Activated CD4-positive, alpha-beta memory T cell treated with anti-CD3 and anti-CD28 coated beads for 36 hours (primary cell): ENCODE results near the gene ELOVL5. TPM values are rescaled to one million over a fixed set of nuclear protein-coding genes. Genes with fewer than 3 reads are reported as not detected.
"Not testable (repeated sequence)": the region's sequence is repeated elsewhere in the genome, so short reads cannot be mapped to it uniquely, and the experiment has no call there.

Source experiments
- CTCF ChIA-PET: fragments of 350-600 bp; sonication (Branson Sonifier 250); formaldehyde crosslinking; loops from one replicate; lab custom pipeline; 2021; ENCODE audit warnings: antibody characterized with exemption, inconsistent platforms; lab: Charles Lee
- POLR2A ChIA-PET: fragments of 350-600 bp; sonication (Branson Sonifier 250); formaldehyde crosslinking; loops from one replicate; lab custom pipeline; 2021; ENCODE audit warnings: antibody characterized with exemption; lab: Charles Lee
- DNase-seq: peaks from one replicate; pipeline ENCODE4 v3.0.0-alpha.2; 2020
- H3K27ac Mint-ChIP-seq: one replicate; pipeline ENCODE4 v1.8.0; 2021; ENCODE audit warnings: mixed read lengths
- H3K27me3 Mint-ChIP-seq: one replicate; pipeline ENCODE4 v1.8.0; 2021; ENCODE audit warnings: mixed read lengths
- H3K36me3 Mint-ChIP-seq: one replicate; pipeline ENCODE4 v1.8.0; 2021; ENCODE audit warnings: mixed read lengths
- H3K4me1 Mint-ChIP-seq: one replicate; pipeline ENCODE4 v1.8.0; 2021; ENCODE audit warnings: low read depth, mixed read lengths
- H3K4me3 Mint-ChIP-seq: one replicate; pipeline ENCODE4 v1.8.0; 2021; ENCODE audit warnings: mild to moderate bottlenecking, mixed read lengths
- H3K9me3 Mint-ChIP-seq: one replicate; pipeline ENCODE4 v1.8.0; 2021; ENCODE audit warnings: mixed read lengths
- intact Hi-C: fragments of 100-400 bp; cut with micrococcal nuclease; formaldehyde crosslinking; loops from one replicate; pipeline ENCODE4 v1.15.1; 2023
- total RNA-seq, 2 experiments: library from RNA; stranded (reverse); gene quantifications; one replicate each; pipeline ENCODE4 v1.2.3, GENCODE V29; 2021

Gene ELOVL5
- total RNA-seq: 100 to 1,000 TPM; 112 to 121 TPM

DNA sequence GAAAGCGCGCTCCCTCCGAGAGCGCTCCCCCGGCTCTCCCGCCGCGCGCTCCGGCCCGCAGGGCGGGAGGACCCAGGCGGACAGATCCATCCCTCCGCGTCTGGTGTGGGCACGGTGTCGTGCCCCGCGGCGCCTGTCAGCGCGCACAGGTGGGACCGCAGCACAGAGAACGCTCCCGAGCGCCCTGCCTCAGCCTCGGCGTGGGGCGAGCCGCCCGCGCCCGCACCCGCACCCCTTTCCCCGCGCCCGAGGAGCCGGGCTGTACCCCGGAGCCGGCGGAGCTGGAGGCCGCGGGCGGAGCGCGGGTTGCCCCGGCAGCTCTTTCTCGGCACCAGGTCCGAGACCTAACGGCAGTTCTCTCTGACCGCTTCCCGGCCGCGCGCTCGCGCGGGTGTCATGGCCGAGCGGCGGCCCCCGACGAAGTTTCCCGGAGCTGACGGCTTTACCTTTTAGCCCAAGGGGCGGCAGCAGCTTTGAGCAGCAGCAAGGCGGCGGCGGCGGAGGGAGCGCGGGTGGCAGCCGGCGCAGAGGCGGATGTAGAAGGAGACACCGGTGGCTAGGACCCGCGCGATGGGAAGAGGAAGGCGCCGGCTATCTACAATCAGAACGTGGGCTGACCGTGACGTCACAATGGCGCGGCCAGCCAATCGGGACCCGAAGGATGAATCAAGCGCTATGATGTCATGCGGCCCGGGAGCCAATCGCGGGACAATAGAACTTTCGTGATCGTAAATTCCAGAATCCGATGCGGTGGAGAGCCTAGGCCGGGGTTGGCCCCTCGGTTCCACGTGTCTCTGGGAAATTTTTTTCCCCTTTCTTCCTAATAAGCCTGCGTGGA, at the start of gene ELOVL5:
Gene ELOVL5 (minus strand): TSS at position 580 of the 838 bp plus-strand sequence. CDS start 53,251 bp downstream, outside the sequence.
- DNase-seq: peak; percentile 98
- POLR2A ChIA-PET: interaction anchor here (0.6 to 4.4 kb wide), 8 partner anchors 9 to 46 kb away, joined by 3 to 49 read pairs (median 4); no protein-coding TSS in a partner anchor
- CTCF ChIA-PET: interaction anchor here (0.7 to 4.1 kb wide), 7 partner anchors 11 to 176 kb away, joined by 3 to 20 read pairs (median 6); no protein-coding TSS in a partner anchor
- Mint-ChIP-seq H3K36me3 (peaks cover 17% of the 10 kb centered on the region), H3K27me3 (no peaks in the 10 kb centered on the region), H3K4me3 (peak within 1 kb of the TSS; percentile 93), H3K4me1 (peaks cover 43% of the 10 kb centered on the region), H3K27ac (peak within 1 kb of the TSS; percentile 95), H3K9me3 (no peaks in the 10 kb centered on the region)
- intact Hi-C loops: loop anchor here (1.0 to 5.0 kb wide), 5 partner anchors 11 to 199 kb away; partner anchors contain the start of gene GCLC

DNA sequence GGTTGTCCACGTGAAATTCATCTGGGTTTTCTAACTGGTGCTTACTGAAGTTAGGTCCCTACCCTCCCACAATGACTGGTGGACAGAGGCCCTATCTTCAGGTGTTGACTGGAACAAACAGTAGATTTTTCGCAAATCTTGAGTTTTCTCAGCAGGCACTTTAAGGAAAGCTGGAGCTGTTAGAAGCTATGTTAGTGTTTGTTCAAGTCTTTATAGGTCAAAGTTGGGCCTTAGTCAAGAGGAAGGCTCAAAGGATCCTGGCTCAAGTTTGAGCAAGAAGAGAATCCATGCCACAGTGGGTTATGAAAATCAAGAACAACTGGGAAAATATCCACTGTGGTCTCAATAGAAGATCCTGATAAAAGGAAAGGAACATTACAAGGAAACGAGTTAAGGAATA, 48.5 kb upstream of the ELOVL5 start:
- H3K4me3 Mint-ChIP-seq: no peak overlapping the region
- no peaks in the 10 kb centered on the region for H3K36me3 Mint-ChIP-seq
- H3K27me3 Mint-ChIP-seq: no peaks in the 10 kb centered on the region
- no peaks in the 10 kb centered on the region for H3K4me1 Mint-ChIP-seq
- no peaks in the 10 kb centered on the region for H3K9me3 Mint-ChIP-seq
- ChIA-PET CTCF (no interaction called here), POLR2A (no interaction called here)
- DNase-seq: no peak
- intact Hi-C loops: no loop called here
- H3K27ac Mint-ChIP-seq: no peak overlapping the region

DNA sequence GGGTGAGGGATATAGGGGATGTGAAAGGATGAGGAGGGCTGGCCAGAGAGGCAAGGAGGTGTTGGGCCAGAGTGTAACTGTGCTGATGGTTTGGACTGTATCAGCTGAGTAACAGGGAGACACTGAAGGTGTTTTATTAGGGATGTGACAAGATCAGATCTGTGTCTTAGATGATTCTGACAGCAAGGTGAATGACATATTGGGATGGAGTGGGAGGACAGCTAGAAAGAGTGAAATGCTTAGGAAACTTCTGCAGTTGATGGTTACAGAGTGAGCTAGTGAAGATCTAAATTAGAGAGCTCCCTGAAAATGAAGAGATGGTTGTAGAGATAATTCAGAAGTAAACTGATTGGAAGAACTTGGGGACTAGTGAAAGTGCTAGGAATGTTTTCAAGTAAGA, 47.2 kb upstream of the ELOVL5 start:
- no peaks in the 10 kb centered on the region for H3K27me3 Mint-ChIP-seq
- no peaks in the 10 kb centered on the region for H3K4me1 Mint-ChIP-seq
- H3K27ac Mint-ChIP-seq: no peak overlapping the region
- POLR2A ChIA-PET: no interaction called here
- H3K9me3 Mint-ChIP-seq: no peaks in the 10 kb centered on the region
- intact Hi-C loops: no loop called here
- H3K36me3 Mint-ChIP-seq: no peaks in the 10 kb centered on the region
- no peak overlapping the region for H3K4me3 Mint-ChIP-seq
- no peak for DNase-seq
- CTCF ChIA-PET: no interaction called here

- Mint-ChIP-seq H3K4me1 (no peaks in the 10 kb centered on the region), H3K4me3 (no peak overlapping the region), H3K36me3 (no peaks in the 10 kb centered on the region), H3K9me3 (no peaks in the 10 kb centered on the region), H3K27ac (no peak overlapping the region), H3K27me3 (no peaks in the 10 kb centered on the region)
- intact Hi-C loops: no loop called here
- CTCF ChIA-PET: interaction anchor here (0.7 to 1.4 kb wide), 4 partner anchors 16 to 222 kb away, joined by 3 to 5 read pairs (median 4); no protein-coding TSS in a partner anchor
- no peak for DNase-seq
- POLR2A ChIA-PET: no interaction called here
Measured at GRCh38 chr6:53394704-53395103, 46.0 kb upstream of the ELOVL5 start.

DNA sequence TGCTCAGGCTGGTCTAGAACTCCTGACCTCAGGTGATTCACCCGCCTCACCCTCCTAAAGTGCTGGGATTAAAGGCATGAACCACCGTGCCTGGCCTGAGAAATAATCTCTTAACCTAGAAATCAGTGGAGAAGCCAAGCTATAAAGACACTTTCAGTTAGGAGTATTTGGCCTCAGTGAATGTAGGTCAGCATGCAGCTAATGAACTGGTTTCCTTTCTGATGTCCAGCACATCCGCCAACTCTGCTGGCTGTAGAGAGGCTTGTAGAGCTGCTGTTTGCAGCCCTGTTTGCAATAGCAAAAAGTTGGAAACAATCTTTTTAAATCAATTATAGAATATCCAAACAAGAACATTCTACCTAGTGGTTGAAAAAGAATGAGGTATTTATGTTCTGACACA, 42.4 kb upstream of the ELOVL5 start:
- Mint-ChIP-seq H3K27me3 (no peaks in the 10 kb centered on the region), H3K27ac (no peak overlapping the region), H3K4me1 (no peaks in the 10 kb centered on the region), H3K36me3 (no peaks in the 10 kb centered on the region), H3K9me3 (no peaks in the 10 kb centered on the region), H3K4me3 (no peak overlapping the region)
- intact Hi-C loops: no loop called here
- DNase-seq: no peak
- CTCF ChIA-PET: no interaction called here
- POLR2A ChIA-PET: no interaction called here

GRCh38 chr6:53390010-53390409, 41.3 kb upstream of the ELOVL5 start:
- no peak overlapping the region for H3K4me3 Mint-ChIP-seq
- intact Hi-C loops: no loop called here
- no peaks in the 10 kb centered on the region for H3K36me3 Mint-ChIP-seq
- peaks cover 3% of the 10 kb centered on the region for H3K27me3 Mint-ChIP-seq
- H3K9me3 Mint-ChIP-seq: no peaks in the 10 kb centered on the region
- DNase-seq: no peak
- no peaks in the 10 kb centered on the region for H3K4me1 Mint-ChIP-seq
- ChIA-PET CTCF (no interaction called here), POLR2A (no interaction called here)
- no peak overlapping the region for H3K27ac Mint-ChIP-seq

- H3K9me3 Mint-ChIP-seq, H3K27ac Mint-ChIP-seq, H3K36me3 Mint-ChIP-seq, H3K27me3 Mint-ChIP-seq, DNase-seq, intact Hi-C loops, POLR2A ChIA-PET, H3K4me3 Mint-ChIP-seq, H3K4me1 Mint-ChIP-seq, CTCF ChIA-PET: not testable (repeated sequence)
Measured at GRCh38 chr6:53388615-53389014, 39.9 kb upstream of the ELOVL5 start.

DNA sequence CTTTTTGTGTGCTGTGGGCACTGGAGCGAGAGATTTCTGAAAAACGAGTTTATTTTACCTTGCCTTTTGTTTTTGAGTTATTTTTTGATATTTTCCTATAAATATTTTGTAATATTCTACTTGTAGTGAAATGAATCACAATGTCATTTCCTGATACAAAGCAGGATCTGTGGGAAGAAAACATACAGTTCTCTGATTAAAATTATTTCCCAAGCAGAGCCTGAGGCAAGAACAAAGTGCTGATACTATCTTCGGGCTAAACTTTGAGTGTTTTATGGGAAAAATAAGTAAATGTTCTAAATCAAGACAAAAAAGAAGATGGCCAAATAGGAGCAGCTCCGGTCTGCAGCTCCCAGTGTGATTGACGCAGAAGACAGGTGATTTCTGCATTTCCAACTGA, 33.7 kb upstream of the ELOVL5 start:
- Mint-ChIP-seq H3K9me3 (no peaks in the 10 kb centered on the region), H3K36me3 (no peaks in the 10 kb centered on the region), H3K27me3 (peaks cover 3% of the 10 kb centered on the region), H3K27ac (no peak overlapping the region), H3K4me1 (no peaks in the 10 kb centered on the region), H3K4me3 (no peak overlapping the region)
- CTCF ChIA-PET: no interaction called here
- POLR2A ChIA-PET: no interaction called here
- intact Hi-C loops: no loop called here
- no peak for DNase-seq

- Mint-ChIP-seq H3K27me3 (no peaks in the 10 kb centered on the region), H3K4me1 (no peaks in the 10 kb centered on the region)
- intact Hi-C loops: no loop called here
Measured at GRCh38 chr6:53378208-53378607, 29.5 kb upstream of the ELOVL5 start.

GRCh38 chr6:53377793-53378192, 29.0 kb upstream of the ELOVL5 start:
- ChIA-PET POLR2A (no interaction called here), CTCF (no interaction called here)
- intact Hi-C loops: no loop called here
- H3K4me1 Mint-ChIP-seq: no peaks in the 10 kb centered on the region
- no peaks in the 10 kb centered on the region for H3K9me3 Mint-ChIP-seq
- H3K36me3 Mint-ChIP-seq: no peaks in the 10 kb centered on the region
- no peak overlapping the region for H3K4me3 Mint-ChIP-seq
- no peaks in the 10 kb centered on the region for H3K27me3 Mint-ChIP-seq
- no peak overlapping the region for H3K27ac Mint-ChIP-seq
- DNase-seq: no peak

More at GRCh38 chr6:53378208-53378607, 29.5 kb upstream of the ELOVL5 start:
- H3K9me3 Mint-ChIP-seq: no peaks in the 10 kb centered on the region
- no peaks in the 10 kb centered on the region for H3K36me3 Mint-ChIP-seq
- no peak for DNase-seq
- ChIA-PET POLR2A (no interaction called here), CTCF (no interaction called here)
- no peak overlapping the region for H3K27ac Mint-ChIP-seq
- no peak overlapping the region for H3K4me3 Mint-ChIP-seq

DNA sequence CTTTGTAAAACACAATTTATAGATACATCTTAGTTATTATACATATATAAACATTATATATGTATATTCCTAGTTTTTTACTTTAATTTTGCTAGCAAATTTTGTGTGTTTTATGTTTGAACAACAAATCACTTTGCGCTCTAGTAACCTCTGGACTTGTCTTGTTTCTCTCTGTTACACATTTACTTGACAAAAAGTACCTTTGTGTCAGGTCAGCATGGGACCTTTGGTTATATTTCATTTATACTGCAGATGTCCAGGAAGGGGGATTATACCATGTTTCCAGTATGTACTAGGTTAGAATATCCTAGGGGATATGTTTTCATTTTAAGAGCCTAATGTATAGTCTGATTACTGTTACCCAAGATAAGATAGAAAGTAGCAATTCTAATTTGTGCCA, 28.5 kb upstream of the ELOVL5 start:
- H3K27me3 Mint-ChIP-seq: no peaks in the 10 kb centered on the region
- intact Hi-C loops: no loop called here
- H3K9me3 Mint-ChIP-seq: no peaks in the 10 kb centered on the region
- H3K27ac Mint-ChIP-seq: no peak overlapping the region
- ChIA-PET CTCF (no interaction called here), POLR2A (no interaction called here)
- DNase-seq: no peak
- H3K36me3 Mint-ChIP-seq: no peaks in the 10 kb centered on the region
- H3K4me3 Mint-ChIP-seq: no peak overlapping the region
- no peaks in the 10 kb centered on the region for H3K4me1 Mint-ChIP-seq

DNA sequence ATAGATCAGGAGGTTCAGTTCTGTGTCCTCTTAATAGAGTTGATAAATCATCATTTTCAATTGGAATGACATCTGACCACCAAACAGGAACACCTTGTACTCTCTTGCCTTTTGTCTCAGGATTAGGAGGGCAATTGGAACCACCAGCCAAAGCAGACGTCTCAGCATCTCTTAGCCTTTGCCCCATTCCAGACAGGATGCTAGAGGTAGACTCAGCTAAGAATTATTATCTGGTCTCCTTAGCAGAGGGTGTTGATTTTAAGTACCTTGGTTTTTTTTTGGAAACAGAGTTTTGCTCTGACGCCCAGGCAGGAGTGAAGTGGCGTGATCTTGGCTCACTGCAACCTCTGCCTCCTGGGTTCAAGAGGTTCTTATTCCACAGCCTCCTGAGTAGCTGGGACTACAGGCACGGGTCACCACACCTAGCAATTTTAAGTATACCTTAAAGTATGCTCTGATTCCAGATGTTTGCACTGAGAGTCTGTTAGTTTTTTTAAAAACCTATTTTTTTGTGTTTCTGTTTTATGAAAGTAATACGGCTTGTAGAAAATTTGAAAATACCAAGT, 28.0 kb upstream of the ELOVL5 start:
- no peak for DNase-seq
- Mint-ChIP-seq H3K27me3 (no peaks in the 10 kb centered on the region), H3K36me3 (no peaks in the 10 kb centered on the region), H3K9me3 (no peaks in the 10 kb centered on the region), H3K27ac (no peak overlapping the region), H3K4me3 (no peak overlapping the region), H3K4me1 (no peaks in the 10 kb centered on the region)
- CTCF ChIA-PET: interaction anchor here (1.1 kb wide), 1 partner anchor 62 kb away, joined by 3 read pairs; no protein-coding TSS in a partner anchor
- intact Hi-C loops: no loop called here
- POLR2A ChIA-PET: interaction anchor here (0.6 kb wide), 1 partner anchor 28 kb away, joined by 3 read pairs; the partner anchor contains the start of gene ELOVL5
